ENCODE results near the gene ADM5. TPM values are rescaled to one million over a fixed set of nuclear protein-coding genes. Genes with fewer than 3 reads are reported as not detected.

Gene ADM5
- polyA plus RNA-seq, 3 donors: 1.2 TPM; not detected in 2

DNA sequence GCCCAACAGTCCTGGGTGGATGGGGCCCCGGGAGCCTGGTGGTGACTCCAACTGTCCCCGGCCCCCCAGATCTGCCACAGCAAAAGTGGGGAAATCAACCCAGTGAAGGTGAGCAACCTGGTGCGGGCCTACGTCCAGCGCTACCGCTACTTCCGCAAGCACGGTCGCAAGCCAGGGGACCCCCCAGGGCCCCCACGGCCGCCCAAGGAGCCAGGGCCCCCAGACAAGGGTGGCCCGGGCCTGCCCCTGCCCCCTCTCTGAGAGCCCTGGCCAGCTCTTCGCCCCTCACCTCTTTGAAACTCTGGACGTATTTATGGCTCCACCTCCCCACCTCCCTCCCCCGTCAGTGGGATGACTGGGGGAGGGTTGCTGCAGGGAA, 31.3 kb upstream of the ADM5 start:
- Mint-ChIP-seq H3K27me3 (ENCODE audit: low read depth in 3 of 3) (peaks cover 0 to 3% (median 0%) of the 10 kb centered on the region in 3 donors), H3K27ac (no peak overlapping the region), H3K4me1 (no peaks in the 10 kb centered on the region), H3K9me3 (peaks cover 0 to 4% (median 0%) of the 10 kb centered on the region in 7 donors), H3K4me3 (no peak overlapping the region), H3K36me3 (peaks cover 73 to 96% of the 10 kb centered on the region in 2 donors)
- H4K20me1 ChIP-seq (ENCODE audit: insufficient read depth, low read length): peaks cover 47% of the 10 kb centered on the region
- H3K4me3 ChIP-seq (replicated peaks in 1 of 3; ENCODE audit: low read depth in 2 of 3, low read length in 3 of 3): no peak overlapping the region
- no peak overlapping the region for H2AFZ ChIP-seq (ENCODE audit: insufficient read depth, low read depth, low read length, poor library complexity, severe bottlenecking)
- H3K9me3 ChIP-seq (replicated peaks in 1 of 2; ENCODE audit: control insufficient read depth in 1 of 2, insufficient read depth in 1 of 2, low read length in 2 of 2): no peaks in the 10 kb centered on the region
- DNase-seq: no peak
- peaks cover 1% of the 10 kb centered on the region for H3K79me2 ChIP-seq (ENCODE audit: insufficient read depth, low read length)
- no peaks in the 10 kb centered on the region for H3K27me3 ChIP-seq (ENCODE audit: control insufficient read depth in 2 of 2, insufficient read depth in 2 of 2, low read length in 2 of 2)
- 94% methylated on average over 9 of the region's 15 CpGs for WGBS (ENCODE audit: insufficient coverage)
- TF ChIP-seq, protein P1, sequence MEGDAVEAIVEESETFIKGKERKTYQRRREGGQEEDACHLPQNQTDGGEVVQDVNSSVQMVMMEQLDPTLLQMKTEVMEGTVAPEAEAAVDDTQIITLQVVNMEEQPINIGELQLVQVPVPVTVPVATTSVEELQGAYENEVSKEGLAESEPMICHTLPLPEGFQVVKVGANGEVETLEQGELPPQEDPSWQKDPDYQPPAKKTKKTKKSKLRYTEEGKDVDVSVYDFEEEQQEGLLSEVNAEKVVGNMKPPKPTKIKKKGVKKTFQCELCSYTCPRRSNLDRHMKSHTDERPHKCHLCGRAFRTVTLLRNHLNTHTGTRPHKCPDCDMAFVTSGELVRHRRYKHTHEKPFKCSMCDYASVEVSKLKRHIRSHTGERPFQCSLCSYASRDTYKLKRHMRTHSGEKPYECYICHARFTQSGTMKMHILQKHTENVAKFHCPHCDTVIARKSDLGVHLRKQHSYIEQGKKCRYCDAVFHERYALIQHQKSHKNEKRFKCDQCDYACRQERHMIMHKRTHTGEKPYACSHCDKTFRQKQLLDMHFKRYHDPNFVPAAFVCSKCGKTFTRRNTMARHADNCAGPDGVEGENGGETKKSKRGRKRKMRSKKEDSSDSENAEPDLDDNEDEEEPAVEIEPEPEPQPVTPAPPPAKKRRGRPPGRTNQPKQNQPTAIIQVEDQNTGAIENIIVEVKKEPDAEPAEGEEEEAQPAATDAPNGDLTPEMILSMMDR (IDR thresholded peaks at IDR 0.05): no peak
- peaks cover 86 to 100% of the 10 kb centered on the region in 2 donors for H3K36me3 ChIP-seq (replicated peaks in 1 of 2; ENCODE audit: control insufficient read depth in 1 of 2, insufficient read depth in 2 of 2, low read length in 2 of 2)
- no peak overlapping the region for H3K4me2 ChIP-seq (replicated peaks; ENCODE audit: extremely low read depth, low read length, poor library complexity, severe bottlenecking)
- H3K4me1 ChIP-seq (ENCODE audit: control insufficient read depth in 1 of 2, insufficient read depth in 2 of 2, low read length in 2 of 2): no peaks in the 10 kb centered on the region
- intact Hi-C loops (cut with micrococcal nuclease): no loop called here
- no peak overlapping the region for H3K9ac ChIP-seq (ENCODE audit: insufficient read depth, low read length, poor library complexity, severe bottlenecking)
- H3K27ac ChIP-seq (ENCODE audit: low read depth in 1 of 2, low read length in 2 of 2): no peak overlapping the region

GRCh38 chr19:49658566-49659442, 30.6 kb upstream of the ADM5 start:
- Histone ChIP-seq H4K20me1 (ENCODE audit: insufficient read depth, low read length) (peaks cover 49% of the 10 kb centered on the region), H3K79me2 (ENCODE audit: insufficient read depth, low read length) (peaks cover 8% of the 10 kb centered on the region), H3K9me3 (replicated peaks in 1 of 2; ENCODE audit: control insufficient read depth in 1 of 2, insufficient read depth in 1 of 2, low read length in 2 of 2) (no peaks in the 10 kb centered on the region), H3K27me3 (ENCODE audit: control insufficient read depth in 2 of 2, insufficient read depth in 2 of 2, low read length in 2 of 2) (no peaks in the 10 kb centered on the region), H3K4me2 (replicated peaks; ENCODE audit: extremely low read depth, low read length, poor library complexity, severe bottlenecking) (no peak overlapping the region), H3K27ac (ENCODE audit: low read depth in 1 of 2, low read length in 2 of 2) (no peak overlapping the region), H3K4me3 (replicated peaks in 1 of 3; ENCODE audit: low read depth in 2 of 3, low read length in 3 of 3) (no peak overlapping the region), H3K9ac (ENCODE audit: insufficient read depth, low read length, poor library complexity, severe bottlenecking) (no peak overlapping the region), H3K4me1 (ENCODE audit: control insufficient read depth in 1 of 2, insufficient read depth in 2 of 2, low read length in 2 of 2) (peaks cover 4 to 6% of the 10 kb centered on the region in 2 donors), H2AFZ (ENCODE audit: insufficient read depth, low read depth, low read length, poor library complexity, severe bottlenecking) (no peak overlapping the region), H3K36me3 (replicated peaks in 1 of 2; ENCODE audit: control insufficient read depth in 1 of 2, insufficient read depth in 2 of 2, low read length in 2 of 2) (peaks cover 82 to 95% of the 10 kb centered on the region in 2 donors)
- Mint-ChIP-seq H3K27ac (peak overlapping the region in 4 of 7 donors; percentile 5 to 52 (median 19)), H3K4me1 (peaks cover 5% of the 10 kb centered on the region), H3K36me3 (peaks cover 70 to 92% of the 10 kb centered on the region in 2 donors), H3K27me3 (ENCODE audit: low read depth in 3 of 3) (peaks cover 0 to 3% (median 0%) of the 10 kb centered on the region in 3 donors), H3K4me3 (no peak overlapping the region), H3K9me3 (peaks cover 0 to 4% (median 0%) of the 10 kb centered on the region in 7 donors)
- TF ChIP-seq, protein P1 (IDR thresholded peaks at IDR 0.05): no peak
- 97% methylated on average over 10 of the region's 12 CpGs for WGBS (ENCODE audit: insufficient coverage)
- intact Hi-C loops (cut with micrococcal nuclease): no loop called here
- no peak for DNase-seq

All from CD14-positive monocyte (primary cell).